Measurements from ENCODE around the gene LIMA1.

DNA sequence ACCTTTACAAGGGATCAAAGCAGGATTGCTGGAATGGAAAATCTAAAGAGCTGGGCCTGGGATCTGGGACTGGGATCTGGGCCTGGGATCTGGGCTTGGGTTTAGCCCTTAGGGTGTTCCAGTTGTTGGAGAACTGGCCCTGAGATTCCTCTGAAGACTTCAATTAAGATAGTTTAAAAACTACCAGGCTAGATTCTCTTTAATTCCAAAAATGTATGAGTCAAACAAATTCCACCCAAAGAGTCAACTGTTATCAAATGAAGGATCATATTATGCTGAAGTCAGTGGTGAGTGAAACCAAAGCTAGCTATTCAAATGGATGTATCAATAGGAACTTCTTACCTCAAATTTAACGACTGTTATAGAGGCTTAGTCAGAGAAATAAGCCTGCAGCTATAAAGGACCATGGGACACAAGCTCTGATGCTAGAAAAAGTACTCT, 40.5 kb downstream of the LIMA1 start:
- TF ChIP-seq ZNF695 (CRISPR knock-in tag; IDR thresholded peaks at IDR 0.05) (no peak), ZNF274 (IDR thresholded peaks at IDR 0.05; ENCODE audit: borderline replicate concordance, low read depth, low read length) (no peak)
- TF ChIP-seq, protein P1, sequence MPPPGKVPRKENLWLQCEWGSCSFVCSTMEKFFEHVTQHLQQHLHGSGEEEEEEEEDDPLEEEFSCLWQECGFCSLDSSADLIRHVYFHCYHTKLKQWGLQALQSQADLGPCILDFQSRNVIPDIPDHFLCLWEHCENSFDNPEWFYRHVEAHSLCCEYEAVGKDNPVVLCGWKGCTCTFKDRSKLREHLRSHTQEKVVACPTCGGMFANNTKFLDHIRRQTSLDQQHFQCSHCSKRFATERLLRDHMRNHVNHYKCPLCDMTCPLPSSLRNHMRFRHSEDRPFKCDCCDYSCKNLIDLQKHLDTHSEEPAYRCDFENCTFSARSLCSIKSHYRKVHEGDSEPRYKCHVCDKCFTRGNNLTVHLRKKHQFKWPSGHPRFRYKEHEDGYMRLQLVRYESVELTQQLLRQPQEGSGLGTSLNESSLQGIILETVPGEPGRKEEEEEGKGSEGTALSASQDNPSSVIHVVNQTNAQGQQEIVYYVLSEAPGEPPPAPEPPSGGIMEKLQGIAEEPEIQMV (tag; conservative IDR thresholded peaks at IDR 0.05; ENCODE audit: low read depth) = no peak
